Upper lobe of left lung (tissue), 6 donors: ENCODE data around the gene NAAA. TPM values are rescaled to one million over a fixed set of nuclear protein-coding genes. Genes with fewer than 3 reads are reported as not detected.
A peak's percentile ranks its signal among the peaks of the same experiment; 100 is the strongest.

Experiments used
- ATAC-seq, 2 donors: fragments of 200-7000 bp; cut with Tn5 transposase; one replicate each; pipeline ENCODE4 v1.9.1; 2022; ENCODE audit warnings: mild to moderate bottlenecking in 2 of 2, moderate library complexity in 2 of 2; ENCODE audit not compliant: low FRiP score in 2 of 2
- DNase-seq, 2 donors: peaks; one replicate each; pipeline ENCODE4 v3.0.0-alpha.2; 2019 to 2020
- H3K27ac ChIP-seq, 4 donors: fragments of 200-600 bp; sonication (generic); one replicate each; pipeline ENCODE4 v1.5.1; 2016 to 2019
- H3K27me3 ChIP-seq, 4 donors: fragments of 200-600 bp; sonication (generic); one replicate each; pipeline ENCODE4 v1.5.1; 2017 to 2019
- H3K36me3 ChIP-seq, 4 donors: fragments of 200-600 bp; sonication (generic); one replicate each; pipeline ENCODE4 v1.5.1; 2016 to 2019
- H3K4me1 ChIP-seq, 4 donors: fragments of 200-600 bp; sonication (generic); one replicate each; pipeline ENCODE4 v1.5.1; 2018 to 2019
- H3K4me3 ChIP-seq, 4 donors: fragments of 200-600 bp; sonication (generic); one replicate each; pipeline ENCODE4 v1.5.1; 2017 to 2019; ENCODE audit warnings: mild to moderate bottlenecking in 2 of 4, moderate library complexity in 1 of 4
- H3K9me3 ChIP-seq, 4 donors: fragments of 200-600 bp; sonication (generic); one replicate each; pipeline ENCODE4 v1.5.1; 2018 to 2019
- CTCF ChIP-seq, 6 experiments: fragments of 450-650 bp in 4 of 6; fragments of 200-600 bp in 2 of 6; sonication (generic) in 2 of 6; IDR thresholded peaks; one replicate each; pipeline ENCODE4 v1.5.1; 2016 to 2019; ENCODE audit warnings: antibody characterized with exemption in 6 of 6
- EP300 ChIP-seq, 4 donors: sonication (generic); formaldehyde crosslinking; IDR thresholded peaks; one replicate each; pipeline ENCODE4 v1.5.1; 2017; ENCODE audit warnings: antibody characterized with exemption in 4 of 4, control low read depth in 2 of 4
- POLR2A ChIP-seq, 4 donors: fragments of 450-650 bp; IDR thresholded peaks; one replicate each; pipeline ENCODE4 v1.5.1; 2016 to 2017; ENCODE audit warnings: antibody characterized with exemption in 4 of 4, mild to moderate bottlenecking in 2 of 4
- POLR2AphosphoS5 ChIP-seq, 2 donors: sonication (generic); formaldehyde crosslinking; IDR thresholded peaks; one replicate each; pipeline ENCODE4 v1.5.1; 2017; ENCODE audit warnings: antibody characterized with exemption in 2 of 2
- WGBS, 2 donors: methylation state at CpG; one replicate each; pipeline ENCODE4 v1.1.5; 2017 to 2018; 5-methylcytosine and 5-hydroxymethylcytosine counted together
- total RNA-seq, 6 donors: library from RNA; depleted of rRNA in 4 of 6; stranded (reverse); fragments of >200 nt in 4 of 6; gene quantifications; one replicate each; pipeline versions ENCODE4 v1.1.0 to v1.2.1, GENCODE V29; 2016 to 2021
- donor health status: DM: no; HTN: no; CAD: no; lungs with moderate emphysema.
- donor health status: DM: no; HTN: yes; CAD: no; lungs with severe emphysema.

Gene NAAA
- total RNA-seq, 6 donors from 2014 or later: 14.4 to 45.6 (median 36.7) TPM

- TF ChIP-seq EP300 (IDR thresholded peaks at IDR 0.05) (no peak), POLR2AphosphoS5 (IDR thresholded peaks at IDR 0.05) (no peak), POLR2A (IDR thresholded peaks at IDR 0.05) (no peak), CTCF (IDR thresholded peaks at IDR 0.05) (no peak)
- DNase-seq (no peak), ATAC-seq (no peak)
- Histone ChIP-seq H3K4me3 (no peak overlapping the region), H3K9me3 (no peaks in the 10 kb centered on the region), H3K36me3 (no peaks in the 10 kb centered on the region), H3K27ac (no peak overlapping the region), H3K4me1 (no peaks in the 10 kb centered on the region), H3K27me3 (no peaks in the 10 kb centered on the region)
Observed at GRCh38 chr4:75898536-75898935, 42.3 kb downstream of the NAAA start.

- no peaks in the 10 kb centered on the region for H3K9me3 ChIP-seq
- DNase-seq: no peak
- 46 to 50% methylated on average over 4 of the region's 4 CpGs for WGBS, 2 donors
- H3K27ac ChIP-seq: no peak overlapping the region
- H3K4me1 ChIP-seq: no peaks in the 10 kb centered on the region
- no peak overlapping the region for H3K4me3 ChIP-seq
- peak; percentile 56 to 78 for ATAC-seq
- no peaks in the 10 kb centered on the region for H3K36me3 ChIP-seq
- no peaks in the 10 kb centered on the region for H3K27me3 ChIP-seq
- TF ChIP-seq CTCF (IDR thresholded peaks at IDR 0.05): peak; percentile 16 to 48 (median 30)
- TF ChIP-seq POLR2A (IDR thresholded peaks at IDR 0.05): no peak
Observed at GRCh38 chr4:75895744-75896314, 45.0 kb downstream of the NAAA start.

- WGBS, 2 donors: 73 to 77% methylated on average over 3 of the region's 3 CpGs
- no peak for TF ChIP-seq EP300 (IDR thresholded peaks at IDR 0.05)
- TF ChIP-seq CTCF (IDR thresholded peaks at IDR 0.05): peak in 1 of 6 experiments; percentile 7
- ATAC-seq (no peak), DNase-seq (no peak)
- Histone ChIP-seq H3K4me1 (no peaks in the 10 kb centered on the region), H3K27ac (no peak overlapping the region), H3K36me3 (no peaks in the 10 kb centered on the region), H3K27me3 (no peaks in the 10 kb centered on the region), H3K4me3 (no peak overlapping the region), H3K9me3 (no peaks in the 10 kb centered on the region)
Observed at GRCh38 chr4:75892508-75892907, 48.3 kb downstream of the NAAA start.

- ATAC-seq: no peak
- H3K27ac ChIP-seq: no peak overlapping the region
- H3K4me1 ChIP-seq: no peaks in the 10 kb centered on the region
- WGBS, 2 donors: 89 to 96% methylated on average over 10 to 14 of the region's 14 CpGs
- H3K27me3 ChIP-seq: no peaks in the 10 kb centered on the region
- no peaks in the 10 kb centered on the region for H3K36me3 ChIP-seq
- H3K4me3 ChIP-seq: no peak overlapping the region
- DNase-seq: peak in 1 of 2 donors; percentile 48
- no peak for TF ChIP-seq CTCF (IDR thresholded peaks at IDR 0.05)
- no peak for TF ChIP-seq POLR2A (IDR thresholded peaks at IDR 0.05)
- TF ChIP-seq EP300 (IDR thresholded peaks at IDR 0.05): no peak
- TF ChIP-seq POLR2AphosphoS5 (IDR thresholded peaks at IDR 0.05): no peak
- H3K9me3 ChIP-seq: no peaks in the 10 kb centered on the region
Observed at GRCh38 chr4:75891611-75892010, 49.2 kb downstream of the NAAA start.

GRCh38 chr4:75889537-75890199 is 51.1 kb downstream of the NAAA start:
- Histone ChIP-seq H3K36me3 (no peaks in the 10 kb centered on the region), H3K27ac (no peak overlapping the region), H3K9me3 (no peaks in the 10 kb centered on the region), H3K27me3 (no peaks in the 10 kb centered on the region), H3K4me3 (no peak overlapping the region), H3K4me1 (no peaks in the 10 kb centered on the region)
- WGBS, 2 donors: 82 to 85% methylated on average over 8 to 9 of the region's 9 CpGs
- DNase-seq (no peak), ATAC-seq (no peak)
- TF ChIP-seq POLR2A (IDR thresholded peaks at IDR 0.05): no peak
- no peak for TF ChIP-seq POLR2AphosphoS5 (IDR thresholded peaks at IDR 0.05)
- no peak for TF ChIP-seq EP300 (IDR thresholded peaks at IDR 0.05)
